ENCODE data around the gene USP37. TPM values are rescaled to one million over a fixed set of nuclear protein-coding genes. Genes with fewer than 3 reads are reported as not detected.

USP37 gene
- total and polyA plus RNA-seq, 12 donors, result 2.5 to 30.7 (median 13.3) TPM

DNA sequence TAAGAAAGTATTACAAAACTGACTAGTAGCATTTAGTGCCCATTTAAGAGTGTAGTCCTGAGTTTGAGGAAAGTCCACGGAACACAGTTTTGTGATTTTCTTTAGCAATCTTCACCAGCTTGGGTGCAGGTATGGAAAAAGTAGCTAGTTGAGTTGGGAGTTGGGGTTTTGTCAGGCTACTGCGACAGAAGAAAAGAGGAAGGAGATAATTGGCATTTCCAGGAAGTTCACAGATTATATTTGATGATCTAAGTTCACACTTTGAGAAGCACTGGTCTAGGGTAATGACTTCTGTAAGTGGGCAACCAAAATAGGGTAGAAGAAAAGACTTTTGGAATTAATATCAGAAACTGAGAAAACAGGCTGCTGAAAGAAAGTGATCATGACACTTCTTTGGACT lies 97.1 kb downstream of the USP37 start:
- H3K4me3 ChIP-seq, result no peak overlapping the region
- TF ChIP-seq POLR2A (IDR thresholded peaks at IDR 0.05) (no peak), CTCF (IDR thresholded peaks at IDR 0.05) (no peak)
- DNase-seq, result no peak
- no peaks in the 10 kb centered on the region for H3K27me3 ChIP-seq
- peaks cover 0 to 13% of the 10 kb centered on the region in 2 donors for H3K36me3 ChIP-seq (replicated peaks in 1 of 2)
- H3K27ac ChIP-seq, result peak overlapping the region in 1 of 5 donors; percentile 14
- peaks cover 9 to 10% of the 10 kb centered on the region in 2 donors for H3K4me1 ChIP-seq (replicated peaks in 1 of 2)
- H3K9me3 ChIP-seq (replicated peaks in 1 of 3), result no peaks in the 10 kb centered on the region
- intact Hi-C loops (cut with DNase I), result no loop called here
- WGBS, 4 donors, result 80 to 95% (median 86%) methylated on average over 2 of the region's 2 CpGs

DNA sequence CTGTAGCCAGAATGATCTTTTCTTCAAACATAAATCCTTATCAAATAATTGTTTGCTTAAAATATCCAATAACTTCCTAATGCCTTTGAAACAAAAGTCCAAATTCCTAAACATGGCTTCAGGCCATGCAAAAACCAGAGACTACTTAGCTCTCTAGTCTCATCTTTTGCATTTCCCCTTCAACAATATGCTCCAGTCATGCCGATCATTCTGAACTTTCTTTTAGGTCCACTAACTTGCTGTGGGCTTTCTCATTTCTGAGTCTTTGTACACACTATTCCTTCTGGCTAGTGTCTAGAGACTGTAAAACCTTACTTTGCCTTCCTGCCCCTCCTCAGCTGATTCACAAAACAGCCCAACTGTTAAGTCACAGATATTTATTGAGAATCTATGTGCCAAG lies 97.7 kb downstream of the USP37 start:
- Histone ChIP-seq H3K4me3 (no peak overlapping the region), H3K9me3 (replicated peaks in 1 of 3) (no peaks in the 10 kb centered on the region), H3K27ac (no peak overlapping the region), H3K36me3 (replicated peaks in 1 of 2) (peaks cover 0 to 13% of the 10 kb centered on the region in 2 donors), H3K27me3 (no peaks in the 10 kb centered on the region), H3K4me1 (replicated peaks in 1 of 2) (peaks cover 9% of the 10 kb centered on the region in 2 donors)
- 0% methylated on average over 1 of the region's 1 CpG for WGBS, 4 donors
- intact Hi-C loops (cut with DNase I), result no loop called here
- TF ChIP-seq POLR2A (IDR thresholded peaks at IDR 0.05) (no peak), CTCF (IDR thresholded peaks at IDR 0.05) (no peak)
- DNase-seq, result no peak

DNA sequence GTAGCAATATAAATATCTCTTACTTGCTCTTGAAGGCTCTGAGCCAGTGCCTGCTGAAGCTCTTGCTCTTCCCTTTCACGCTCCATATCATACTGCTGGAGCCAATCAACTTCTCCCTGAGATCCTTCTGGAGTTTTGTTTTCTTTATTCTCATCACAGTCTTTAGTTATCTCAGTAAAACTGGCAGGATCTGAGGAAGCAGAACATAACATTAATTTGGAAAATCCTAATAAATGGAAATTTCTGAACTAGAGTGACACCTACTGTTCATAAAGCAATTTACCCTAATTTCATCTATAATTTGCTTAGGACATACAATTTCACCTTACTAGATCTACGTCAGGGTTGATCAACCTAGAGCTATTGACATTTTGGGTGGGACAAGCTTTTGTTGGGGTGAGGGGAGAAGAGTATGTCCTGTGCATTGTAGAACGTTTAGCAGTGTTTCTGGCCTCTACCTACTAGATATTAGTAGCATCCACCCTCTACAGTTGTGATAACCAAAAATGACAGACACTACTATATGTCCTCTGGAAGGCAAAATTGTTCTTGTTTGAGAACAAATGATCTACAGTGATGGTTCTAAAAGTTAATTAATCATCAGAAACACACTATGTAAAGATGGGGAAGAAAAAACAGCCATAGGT lies 102.0 kb downstream of the USP37 start:
- 24 to 36% (median 27%) methylated on average over 3 of the region's 3 CpGs for WGBS, 4 donors
- DNase-seq, result no peak

DNA sequence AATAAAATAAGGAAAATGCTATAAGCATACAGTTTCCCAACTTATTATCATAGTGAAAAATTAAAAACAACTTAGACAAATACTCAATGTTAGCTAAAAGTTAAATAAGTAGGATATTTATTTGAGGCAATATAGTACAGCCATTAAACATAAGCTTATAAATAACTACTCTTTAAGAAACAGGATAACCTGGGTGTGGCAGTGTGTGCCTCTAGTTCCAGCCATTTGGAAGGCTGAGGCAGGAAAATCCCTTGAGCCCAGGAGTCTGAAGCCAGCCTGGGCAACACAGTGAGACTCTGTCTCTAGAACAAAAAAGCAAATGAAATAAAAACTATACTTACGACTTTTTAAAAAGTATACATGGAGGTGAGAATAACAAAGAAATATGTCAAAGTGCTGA lies 109.6 kb downstream of the USP37 start:
- Histone ChIP-seq H3K27me3 (no peaks in the 10 kb centered on the region), H3K4me3 (no peak overlapping the region), H3K9me3 (replicated peaks in 1 of 3) (no peaks in the 10 kb centered on the region), H3K4me1 (replicated peaks in 1 of 2) (no peaks in the 10 kb centered on the region), H3K27ac (no peak overlapping the region), H3K36me3 (replicated peaks in 1 of 2) (peaks cover 0 to 34% of the 10 kb centered on the region in 2 donors)
- intact Hi-C loops (cut with DNase I), result loop anchor here in 1 of 2 donors (5.0 kb wide), 1 partner anchor 41 kb away; the partner anchor contains the start of gene VIL1
- 67 to 100% (median 90%) methylated on average over 1 of the region's 1 CpG for WGBS, 4 donors
- TF ChIP-seq POLR2A (IDR thresholded peaks at IDR 0.05), result no peak
- TF ChIP-seq CTCF (IDR thresholded peaks at IDR 0.05), result no peak
- DNase-seq, result no peak

More for the DNA sequence above, 102.0 kb downstream of the USP37 start:
- Histone ChIP-seq H3K27me3 (no peaks in the 10 kb centered on the region), H3K27ac (no peak overlapping the region), H3K4me1 (replicated peaks in 1 of 2) (peaks cover 7% of the 10 kb centered on the region in 2 donors), H3K36me3 (replicated peaks in 1 of 2) (peaks cover 0 to under 1% of the 10 kb centered on the region in 2 donors), H3K4me3 (no peak overlapping the region), H3K9me3 (replicated peaks in 1 of 3) (no peaks in the 10 kb centered on the region)
- TF ChIP-seq POLR2A (IDR thresholded peaks at IDR 0.05) (no peak), CTCF (IDR thresholded peaks at IDR 0.05) (peak; percentile 23 to 65 (median 47))
- intact Hi-C loops (cut with DNase I), result loop anchor here (5.0 to 10.0 kb wide), 2 partner anchors 64 to 161 kb away; no protein-coding TSS in a partner anchor

Data from adrenal gland (tissue), 12 donors.